HepG2 (cell line): Measurements from ENCODE around the gene OR5A2. TPM values are rescaled to one million over a fixed set of nuclear protein-coding genes. Genes with fewer than 3 reads are reported as not detected.
"Not testable (repeated sequence)": the region's sequence is repeated elsewhere in the genome, so short reads cannot be mapped to it uniquely, and the experiment has no call there.

Source experiments
- ATAC-seq: fragments of 200-7000 bp; cut with Tn5 transposase; 3 replicates; pipeline ENCODE4 v1.9.1; 2020; ENCODE audit warnings: mild to moderate bottlenecking, moderate library complexity
- BruUV-seq: library from RNA; stranded (reverse); fragments of 400-500 nt; replicated peaks from 2 replicates; lab custom pipeline; 2021; lab: Mats Ljungman, UMichigan
- CTCF ChIA-PET: fragments of 300-600 bp; formaldehyde crosslinking; extraction: SDS; loops from one replicate; lab custom pipeline; 2021; ENCODE audit warnings: low total read pairs, inconsistent platforms, low intra/inter-chr PET ratio; lab: Yijun Ruan, JAX
- POLR2A ChIA-PET: fragments of 350-600 bp; sonication (Branson Sonifier 250); formaldehyde crosslinking; loops from one replicate; lab custom pipeline; 2020; ENCODE audit warnings: antibody characterized with exemption, inconsistent platforms; lab: Yijun Ruan, JAX
- DNase-seq: peaks from one replicate; pipeline ENCODE4 v3.0.0-alpha.2; 2015; ENCODE audit warnings: low spot score
- FAIRE-seq: peaks from 3 replicates; lab custom pipeline; 2011; peaks lifted over from hg19 to GRCh38; lab: Jason Lieb, UNC
- H2AFZ ChIP-seq: one replicate; pipeline ENCODE4 v1.6.1; 2011; ENCODE audit warnings: low read length, inconsistent platforms
- H3K27ac ChIP-seq: fragments of 300-600 bp; 3 replicates; pipeline ENCODE4 v1.8.0; 2011; ENCODE audit warnings: mixed run types, mild to moderate bottlenecking, mixed read lengths, low read length, inconsistent platforms; ENCODE audit not compliant: insufficient read depth; ENCODE audit errors: extremely low read length
- H3K27me3 ChIP-seq, 2 experiments: fragments of 200-600 bp in 1 of 2; 2 replicates in 1 of 2; 3 replicates in 1 of 2; pipeline versions ENCODE4 v1.6.0 to v1.8.0; 2011; ENCODE audit warnings: low read length in 2 of 2, mild to moderate bottlenecking in 2 of 2, moderate library complexity in 2 of 2, inconsistent platforms in 1 of 2; ENCODE audit not compliant: insufficient read depth in 2 of 2, control insufficient read depth in 1 of 2
- H3K36me3 ChIP-seq, 2 experiments: fragments of 200-600 bp in 1 of 2; replicated peaks in 1 of 2; 2 replicates in 1 of 2; 3 replicates in 1 of 2; pipeline versions ENCODE4 v1.5.1 to v1.8.0; 2011; ENCODE audit warnings: low read length in 2 of 2, inconsistent platforms in 1 of 2; ENCODE audit not compliant: insufficient read depth in 2 of 2, control insufficient read depth in 1 of 2
- H3K4me1 ChIP-seq: 2 replicates; pipeline ENCODE4 v1.5.1; 2012; ENCODE audit warnings: low read length, inconsistent platforms; ENCODE audit not compliant: insufficient read depth
- H3K4me2 ChIP-seq: 2 replicates; pipeline ENCODE4 v1.6.0; 2011; ENCODE audit warnings: low read depth, low read length, inconsistent platforms
- H3K4me3 ChIP-seq, 3 experiments: fragments of 200-600 bp in 1 of 3; sonication (generic), shearing (Covaris generic) in 1 of 3; replicated peaks in 1 of 3; 2 replicates each; pipeline ENCODE4 v1.5.1; 2011 to 2016; ENCODE audit warnings: low read length in 3 of 3, inconsistent platforms in 2 of 3, low read depth in 2 of 3, mild to moderate bottlenecking in 2 of 3, control low read depth in 1 of 3, mixed read lengths in 1 of 3; ENCODE audit not compliant: insufficient read depth in 1 of 3
- H3K79me2 ChIP-seq: one replicate; pipeline ENCODE4 v1.6.1; 2011; ENCODE audit warnings: low read length, inconsistent platforms; ENCODE audit not compliant: insufficient read depth
- H3K9ac ChIP-seq: 2 replicates; pipeline ENCODE4 v1.6.0; 2011; ENCODE audit warnings: mild to moderate bottlenecking, low read depth, low read length, inconsistent platforms; ENCODE audit not compliant: insufficient read depth
- H3K9me3 ChIP-seq: 2 replicates; pipeline ENCODE4 v1.5.1; 2012; ENCODE audit warnings: mild to moderate bottlenecking, low read length
- H4K20me1 ChIP-seq: 2 replicates; pipeline ENCODE4 v1.6.0; 2011; ENCODE audit warnings: inconsistent platforms, mild to moderate bottlenecking, low read length, moderate library complexity; ENCODE audit not compliant: insufficient read depth
- ATAD3A ChIP-seq: sonication (generic); formaldehyde crosslinking; IDR thresholded peaks from 2 replicates; pipeline ENCODE4 v1.4.0; 2020; ENCODE audit warnings: missing genetic modification reagents
- GMEB2 ChIP-seq: IDR thresholded peaks from 2 replicates; pipeline ENCODE4 v1.6.1; 2016; ENCODE audit warnings: missing biosample characterization, missing genetic modification reagents, low read depth
- HNRNPK ChIP-seq: fragments of 200-400 bp; formaldehyde crosslinking; IDR thresholded peaks from 2 replicates; pipeline ENCODE4 v1.6.1; 2018; ENCODE audit warnings: low read length, low read depth, moderate library complexity, mild to moderate bottlenecking; ENCODE audit not compliant: poor library complexity, severe bottlenecking
- PAF1 ChIP-seq: IDR thresholded peaks from 2 replicates; pipeline ENCODE4 v1.6.1; 2016; ENCODE audit warnings: missing genetic modification reagents, missing compliant biosample characterization
- RCOR2 ChIP-seq: IDR thresholded peaks from 2 replicates; pipeline ENCODE4 v1.6.1; 2016; ENCODE audit warnings: missing biosample characterization, missing genetic modification reagents
- RNF2 ChIP-seq: fragments of 450-650 bp; conservative IDR thresholded peaks from 2 replicates; pipeline ENCODE4 v1.6.1; 2016; ENCODE audit warnings: low read depth
- SIN3B ChIP-seq: fragments of 150-350 bp; IDR thresholded peaks from 2 replicates; pipeline ENCODE4 v1.6.1; 2014; ENCODE audit warnings: low read length
- SMYD3 ChIP-seq: sonication (generic); formaldehyde crosslinking; IDR thresholded peaks from 2 replicates; pipeline ENCODE4 v1.8.1; 2023; ENCODE audit warnings: mild to moderate bottlenecking, missing genetic modification reagents
- SRSF9 ChIP-seq: fragments of 200-400 bp; formaldehyde crosslinking; IDR thresholded peaks from 2 replicates; pipeline ENCODE4 v1.6.1; 2018; ENCODE audit warnings: borderline replicate concordance, mild to moderate bottlenecking, low read depth, low read length; ENCODE audit not compliant: insufficient read depth, poor library complexity, severe bottlenecking
- TERF1 ChIP-seq: sonication (generic); formaldehyde crosslinking; IDR thresholded peaks from 2 replicates; pipeline ENCODE4 v1.8.0; 2022; ENCODE audit warnings: mild to moderate bottlenecking, missing genetic modification reagents, moderate library complexity
- TOPORS ChIP-seq: sonication (generic); formaldehyde crosslinking; IDR thresholded peaks from 2 replicates; pipeline ENCODE4 v1.8.0; 2023; ENCODE audit warnings: mild to moderate bottlenecking, missing genetic modification reagents
- ZNF10 ChIP-seq: sonication (generic); formaldehyde crosslinking; IDR thresholded peaks from 2 replicates; pipeline ENCODE4 v1.4.0; 2020; ENCODE audit warnings: mild to moderate bottlenecking, low read depth, missing genetic modification reagents, borderline replicate concordance
- ZNF24 ChIP-seq: fragments of 450-650 bp; IDR thresholded peaks from 2 replicates; pipeline ENCODE4 v1.6.1; 2017; ENCODE audit warnings: antibody characterized with exemption, mild to moderate bottlenecking
- ZNF354B ChIP-seq: sonication (generic); formaldehyde crosslinking; IDR thresholded peaks from 2 replicates; pipeline ENCODE4 v1.8.0; 2022; ENCODE audit warnings: mild to moderate bottlenecking, missing genetic modification reagents
- ZNF709 ChIP-seq: sonication (generic); formaldehyde crosslinking; IDR thresholded peaks from 2 replicates; pipeline ENCODE4 v1.5.0; 2020; ENCODE audit warnings: mild to moderate bottlenecking, missing genetic modification reagents
- WGBS: methylation state at CpG from one replicate; pipeline ENCODE4 v1.1.6; 2017; ENCODE audit warnings: low lambda C conversion rate; 5-methylcytosine and 5-hydroxymethylcytosine counted together
- in situ Hi-C: cut with HindIII; loops from 2 replicates; pipeline ENCODE4 v1.10.0; 2017; ENCODE audit warnings: low pct_unique_long_range_greater_than_20kb; ENCODE audit not compliant: extremely low pct_ligation_motif_present
- intact Hi-C: fragments of 100-400 bp; cut with micrococcal nuclease; formaldehyde crosslinking; loops from one replicate; pipeline ENCODE4 v1.10.0; 2022; ENCODE audit not compliant: unreplicated experiment
- polyA plus RNA-seq, 8 experiments: library from polyadenylated mRNA; depleted of rRNA in 3 of 8; stranded (reverse) in 7 of 8; unstranded in 1 of 8; fragments of >200 nt; fragmentation: Illumina TruSeq in 4 of 8; extraction: Trizol in 4 of 8; gene quantifications; 2 replicates each; pipeline versions ENCODE4 v1.2.1 to v1.2.3, GENCODE V29; 2011 to 2016; ENCODE audit warnings: low read depth in 4 of 8, missing spikeins in 1 of 8, mixed read lengths in 1 of 8; ENCODE audit not compliant: insufficient read depth in 1 of 8
- total RNA-seq, 5 experiments: library from RNA; depleted of rRNA; stranded (reverse); fragments of >200 nt; fragmentation: Illumina TruSeq; extraction: Trizol; gene quantifications; 2 replicates each; pipeline ENCODE4 v1.2.3, GENCODE V29; 2016; ENCODE audit warnings: low read depth in 1 of 5

Gene OR5A2
- total and polyA plus RNA-seq, 2 of the 13 experiments (the other 11 are each of a cell fraction or from before 2014, with no cell fraction given) = not detected

GRCh38 chr11:59380263-59381059 lies 45.8 kb downstream of the OR5A2 start:
- ChIA-PET POLR2A (no interaction called here), CTCF (no interaction called here)
- Histone ChIP-seq H2AFZ (no peak overlapping the region), H3K4me3 (no peak overlapping the region), H3K36me3 (no peaks in the 10 kb centered on the region), H3K4me2 (no peak overlapping the region), H3K27me3 (no peaks in the 10 kb centered on the region), H3K4me1 (no peaks in the 10 kb centered on the region), H3K9me3 (no peaks in the 10 kb centered on the region), H3K27ac (no peak overlapping the region), H3K9ac (no peak overlapping the region), H4K20me1 (no peaks in the 10 kb centered on the region), H3K79me2 (no peaks in the 10 kb centered on the region)
- WGBS = 24% methylated on average over 2 of the region's 2 CpGs
- TF ChIP-seq TOPORS (CRISPR knock-in tag) = no peak
- TF ChIP-seq PAF1 (CRISPR knock-in tag) = no peak
- TF ChIP-seq ZNF24 = no peak
- no peak for TF ChIP-seq SIN3B
- TF ChIP-seq TERF1 (CRISPR knock-in tag) = no peak
- TF ChIP-seq SMYD3 (CRISPR knock-in tag) = no peak
- TF ChIP-seq ATAD3A (CRISPR knock-in tag) = no peak
- TF ChIP-seq ZNF354B = no peak
- TF ChIP-seq GMEB2 = no peak
- TF ChIP-seq RNF2 = no peak
- no peak for TF ChIP-seq RCOR2 (CRISPR knock-in tag)
- TF ChIP-seq SRSF9 = no peak
- no peak for TF ChIP-seq ZNF709 (CRISPR knock-in tag)
- no peak for TF ChIP-seq ZNF10
- TF ChIP-seq HNRNPK = no peak
- FAIRE-seq (no peak), ATAC-seq (no peak), DNase-seq (no peak)
- in situ Hi-C loops (no loop called here), intact Hi-C loops (no loop called here)
- no TSS peak for BruUV-seq

GRCh38 chr11:59372324-59372723 lies 53.9 kb downstream of the OR5A2 start:
- BruUV-seq, ATAC-seq, H2AFZ ChIP-seq, H3K27ac ChIP-seq, H3K27me3 ChIP-seq, H4K20me1 ChIP-seq, H3K9me3 ChIP-seq, in situ Hi-C loops, H3K4me2 ChIP-seq, POLR2A ChIA-PET, H3K4me3 ChIP-seq, H3K79me2 ChIP-seq, FAIRE-seq, CTCF ChIA-PET, DNase-seq, H3K9ac ChIP-seq, intact Hi-C loops, H3K4me1 ChIP-seq, H3K36me3 ChIP-seq: not testable (repeated sequence)
- no CpG with 5 or more reads among the region's 3 CpGs for WGBS
